Upper lobe of left lung (tissue), 4 donors: ENCODE results near the gene RUNX2.

Experiments used
- CTCF ChIP-seq, 6 experiments: fragments of 450-650 bp in 4 of 6; fragments of 200-600 bp in 2 of 6; sonication (generic) in 2 of 6; IDR thresholded peaks; one replicate each; pipeline ENCODE4 v1.5.1; 2016 to 2019; ENCODE audit warnings: antibody characterized with exemption in 6 of 6
- EP300 ChIP-seq, 4 donors: sonication (generic); formaldehyde crosslinking; IDR thresholded peaks; one replicate each; pipeline ENCODE4 v1.5.1; 2017; ENCODE audit warnings: antibody characterized with exemption in 4 of 4, control low read depth in 2 of 4
- POLR2A ChIP-seq, 4 donors: fragments of 450-650 bp; IDR thresholded peaks; one replicate each; pipeline ENCODE4 v1.5.1; 2016 to 2017; ENCODE audit warnings: antibody characterized with exemption in 4 of 4, mild to moderate bottlenecking in 2 of 4
- POLR2AphosphoS5 ChIP-seq, 2 donors: sonication (generic); formaldehyde crosslinking; IDR thresholded peaks; one replicate each; pipeline ENCODE4 v1.5.1; 2017; ENCODE audit warnings: antibody characterized with exemption in 2 of 2

- TF ChIP-seq CTCF (IDR thresholded peaks at IDR 0.05) (no peak), EP300 (IDR thresholded peaks at IDR 0.05) (no peak), POLR2A (IDR thresholded peaks at IDR 0.05) (no peak), POLR2AphosphoS5 (IDR thresholded peaks at IDR 0.05) (no peak)
Observed at GRCh38 chr6:45447716-45448115, 119.6 kb downstream of the RUNX2 start.
